Endometrium (tissue), 2 donors: Measurements from ENCODE around the gene SBNO1.
"Not testable (repeated sequence)": the region's sequence is repeated elsewhere in the genome, so short reads cannot be mapped to it uniquely, and the experiment has no call there.

Experiments
- FAIRE-seq: peaks from 2 replicates; lab custom pipeline; 2012; peaks lifted over from hg19 to GRCh38; lab: Jason Lieb, UNC
- donor health status: control.
- donor health status: control.

The SBNO1 gene

GRCh38 chr12:123248996-123249741 lies 115.5 kb downstream of the SBNO1 start:
- not testable (repeated sequence) for FAIRE-seq

- FAIRE-seq: not testable (repeated sequence)
These were observed 116.5 kb downstream of the SBNO1 start for GRCh38 chr12:123248129-123248528.

GRCh38 chr12:123245678-123246077 lies 119.0 kb downstream of the SBNO1 start:
- FAIRE-seq: no peak

- FAIRE-seq: no peak
These were observed 120.9 kb downstream of the SBNO1 start for GRCh38 chr12:123243671-123244262.

GRCh38 chr12:123242116-123242904 lies 122.3 kb downstream of the SBNO1 start:
- FAIRE-seq: no peak
